K562 treated with DMSO at 1 percent for 4 hours (cell line): Measurements from ENCODE around the gene CCIN. TPM values are rescaled to one million over a fixed set of nuclear protein-coding genes. Genes with fewer than 3 reads are reported as not detected.

Experiments used
- total RNA-seq: library from RNA; unstranded; fragments of 300-600 nt; gene quantifications from 2 replicates; pipeline ENCODE4 v1.2.3, GENCODE V29; 2022; ENCODE audit not compliant: insufficient read depth

The CCIN gene
- total RNA-seq: not detected in 2 replicates

GRCh38 chr9:36169166-36169565, at the start of gene CCIN:
TSS of gene CCIN (plus strand) at chr9:36169388. CDS start at chr9:36169503, 115 bp downstream.

DNA sequence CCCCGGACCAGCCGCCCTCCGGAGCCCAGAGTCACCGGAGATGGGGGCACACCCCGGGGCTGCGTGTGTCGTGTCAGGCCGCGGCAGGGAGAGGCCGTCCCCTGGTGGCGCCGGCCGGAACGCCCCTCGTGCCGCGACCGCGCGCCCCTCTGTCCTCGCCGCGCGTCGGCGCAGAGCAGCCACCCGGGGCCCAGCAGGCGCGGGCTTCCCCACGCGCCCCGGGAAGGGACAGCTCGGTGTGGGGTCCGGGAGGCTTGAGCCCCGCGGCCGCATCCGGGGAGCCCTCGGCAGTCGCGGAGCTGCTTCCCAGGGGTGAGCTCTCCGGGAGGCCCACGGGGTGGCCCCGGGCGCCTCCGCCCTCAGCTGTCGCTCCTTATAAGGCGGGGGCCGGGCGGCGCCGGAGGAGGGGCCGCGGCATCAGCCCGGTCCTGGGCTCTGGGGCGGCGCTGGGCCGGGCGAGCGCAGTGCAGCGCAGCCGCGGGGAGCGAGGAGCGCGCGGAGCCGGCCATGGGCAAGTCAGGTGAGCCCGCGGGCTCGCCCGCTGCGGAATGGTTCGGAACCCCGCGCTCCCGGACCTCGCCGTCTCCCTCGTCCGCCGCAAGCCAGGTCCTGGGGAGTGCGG, 32.8 kb upstream of the CCIN start, which contains the start of gene GLIPR2:
Gene GLIPR2 (plus strand): TSS at position 462 of the 622 bp plus-strand sequence. CDS start 46 bp downstream, at position 508.

GRCh38 chr9:36190388-36191289, 21.5 kb downstream of the CCIN start, which contains the start of gene CLTA:
TSS of gene CLTA (plus strand) at chr9:36190921. CDS start at chr9:36191057, 136 bp downstream.

Other genes with a start within 250 kb of the CCIN start
- not detected in 2 replicates for gene OR2S2, start 211.2 kb upstream of the CCIN start, total RNA-seq
- gene RECK, start 132.5 kb upstream of the CCIN start, total RNA-seq: not detected in 2 replicates
- 2.3 and 3.8 TPM in 2 replicates for gene GLIPR2, start 32.7 kb upstream of the CCIN start, total RNA-seq
- gene CLTA, start 21.5 kb downstream of the CCIN start, total RNA-seq: 309 and 316 TPM in 2 replicates
- gene GNE, start 89.1 kb downstream of the CCIN start, total RNA-seq: 8.0 and 8.6 TPM in 2 replicates
- 6.7 and 8.4 TPM in 2 replicates for gene RNF38, start 230.9 kb downstream of the CCIN start, total RNA-seq